SK-N-SH (cell line): Measurements from ENCODE around the gene CEBPG. TPM values are rescaled to one million over a fixed set of nuclear protein-coding genes. Genes with fewer than 3 reads are reported as not detected.

Experiments
- CTCF ChIA-PET: fragments of 300-600, 350-600 bp; formaldehyde crosslinking; extraction: SDS; loops from one replicate; lab custom pipeline; 2021; lab: Yijun Ruan, JAX
- POLR2A ChIA-PET: fragments of 350-600 bp; sonication (Branson Sonifier 250); formaldehyde crosslinking; extraction: SDS; loops from one replicate; lab custom pipeline; 2020; ENCODE audit warnings: antibody characterized with exemption, inconsistent platforms; lab: Yijun Ruan, JAX
- DNase-seq: peaks from one replicate; pipeline ENCODE4 v3.0.0; 2012
- H2AFZ ChIP-seq: fragments of 200-600 bp; sonication (generic); 2 replicates; pipeline ENCODE4 v1.8.1; 2016; ENCODE audit warnings: antibody characterized with exemption, mild to moderate bottlenecking, low read depth
- H3F3A ChIP-seq: fragments of 200-600 bp; sonication (generic); replicated peaks from 2 replicates; pipeline ENCODE3; 2016; ENCODE audit warnings: antibody characterized with exemption, mild to moderate bottlenecking; ENCODE audit not compliant: insufficient read depth
- H3K27ac ChIP-seq, 2 experiments: fragments of 200-500 bp in 1 of 2; fragments of 200-600 bp in 1 of 2; sonication (Bioruptor generic) in 1 of 2; sonication (generic), shearing (Covaris generic) in 1 of 2; 2 replicates each; pipeline versions ENCODE4 v1.5.1 to v1.6.1; 2014 to 2016; ENCODE audit warnings: low read depth in 2 of 2, inconsistent platforms in 1 of 2, low read length in 1 of 2, mild to moderate bottlenecking in 1 of 2, mixed read lengths in 1 of 2
- H3K27me3 ChIP-seq: fragments of 200-600 bp; sonication (generic), shearing (Covaris generic); 2 replicates; pipeline ENCODE4 v1.6.1; 2016; ENCODE audit warnings: mixed run types; ENCODE audit not compliant: insufficient read depth
- H3K36me3 ChIP-seq, 2 experiments: fragments of 200-500 bp in 1 of 2; fragments of 200-600 bp in 1 of 2; sonication (Bioruptor generic) in 1 of 2; sonication (generic) in 1 of 2; replicated peaks in 1 of 2; 2 replicates each; pipeline versions ENCODE3 to v1.5.1; 2014 to 2016; ENCODE audit warnings: low read length in 1 of 2, mild to moderate bottlenecking in 1 of 2; ENCODE audit not compliant: insufficient read depth in 2 of 2, control insufficient read depth in 1 of 2
- H3K4me1 ChIP-seq, 2 experiments: fragments of 200-500 bp in 1 of 2; fragments of 200-600 bp in 1 of 2; sonication (Bioruptor generic) in 1 of 2; sonication (generic), shearing (Covaris generic) in 1 of 2; 2 replicates each; pipeline versions ENCODE4 v1.5.1 to v1.6.1; 2014 to 2016; ENCODE audit warnings: low read depth in 1 of 2, low read length in 1 of 2, mixed run types in 1 of 2; ENCODE audit not compliant: insufficient read depth in 2 of 2, control insufficient read depth in 1 of 2
- H3K4me2 ChIP-seq: fragments of 200-600 bp; sonication (generic), shearing (Covaris generic); 2 replicates; pipeline ENCODE4 v1.6.1; 2017; ENCODE audit warnings: mixed run types
- H3K4me3 ChIP-seq, 2 experiments: fragments of 200-500 bp in 1 of 2; fragments of 200-600 bp in 1 of 2; sonication (Bioruptor generic) in 1 of 2; sonication (generic), shearing (Covaris generic) in 1 of 2; 2 replicates each; pipeline versions ENCODE4 v1.5.1 to v1.8.1; 2014 to 2016; ENCODE audit warnings: low read depth in 2 of 2, inconsistent platforms in 1 of 2, low read length in 1 of 2, mild to moderate bottlenecking in 1 of 2, mixed read lengths in 1 of 2, moderate library complexity in 1 of 2
- H3K79me2 ChIP-seq: fragments of 200-600 bp; sonication (generic); 2 replicates; pipeline ENCODE4 v1.8.1; 2017; ENCODE audit warnings: mild to moderate bottlenecking; ENCODE audit not compliant: insufficient read depth
- H3K9ac ChIP-seq: fragments of 200-600 bp; sonication (generic); 2 replicates; pipeline ENCODE4 v1.6.1; 2017; ENCODE audit warnings: mixed run types
- H3K9me2 ChIP-seq: fragments of 200-600 bp; sonication (generic); 2 replicates; pipeline ENCODE4 v1.6.1; 2017; ENCODE audit warnings: mixed run types
- H3K9me3 ChIP-seq: fragments of 200-600 bp; sonication (generic); 2 replicates; pipeline ENCODE4 v1.6.1; 2017; ENCODE audit warnings: mixed run types, mild to moderate bottlenecking, moderate library complexity
- H4K20me1 ChIP-seq: fragments of 200-600 bp; sonication (generic); 2 replicates; pipeline ENCODE4 v1.6.1; 2017; ENCODE audit warnings: mild to moderate bottlenecking, mixed run types; ENCODE audit not compliant: insufficient read depth
- EP300 ChIP-seq, 2 experiments: IDR thresholded peaks; 2 replicates each; pipeline versions ENCODE4 v1.4.0 to v1.6.1; 2012; ENCODE audit warnings: borderline replicate concordance in 1 of 2, low read depth in 1 of 2, low read length in 1 of 2
- EZH2phosphoT487 ChIP-seq: fragments of 200-600 bp; sonication (generic); IDR thresholded peaks from 2 replicates; pipeline ENCODE4 v1.6.1; 2017; ENCODE audit warnings: low read depth, mixed run types, mild to moderate bottlenecking, antibody characterized with exemption, moderate library complexity, borderline replicate concordance
- FOXJ3 ChIP-seq: sonication (generic); formaldehyde crosslinking; IDR thresholded peaks from 2 replicates; pipeline ENCODE4 v1.5.1; 2020; ENCODE audit warnings: mild to moderate bottlenecking, missing genetic modification reagents
- FOXM1 ChIP-seq: IDR thresholded peaks from 2 replicates; pipeline ENCODE4 v1.4.0; 2012; ENCODE audit warnings: low read depth, mild to moderate bottlenecking
- GABPA ChIP-seq: IDR thresholded peaks from 2 replicates; pipeline ENCODE4 v1.4.0; 2012; ENCODE audit warnings: low read depth, mild to moderate bottlenecking
- JUND ChIP-seq: IDR thresholded peaks from 2 replicates; pipeline ENCODE4 v1.4.0; 2012
- MEF2A ChIP-seq: IDR thresholded peaks from 2 replicates; pipeline ENCODE4 v1.4.0; 2012; ENCODE audit warnings: low read depth, borderline replicate concordance
- MXI1 ChIP-seq: IDR thresholded peaks from 2 replicates; pipeline ENCODE4 v1.6.1; 2012; ENCODE audit warnings: mild to moderate bottlenecking, low read depth, low read length, improper control_type of control experiment
- NFIC ChIP-seq: IDR thresholded peaks from 2 replicates; pipeline ENCODE4 v1.4.0; 2012; ENCODE audit warnings: borderline replicate concordance
- NRF1 ChIP-seq: IDR thresholded peaks from 2 replicates; pipeline ENCODE4 v1.6.1; 2012; ENCODE audit warnings: low read depth, mild to moderate bottlenecking, low read length
- PBX3 ChIP-seq: IDR thresholded peaks from 2 replicates; pipeline ENCODE4; 2012
- RAD21 ChIP-seq: IDR thresholded peaks from 2 replicates; pipeline ENCODE4 v1.6.1; 2012; ENCODE audit warnings: mild to moderate bottlenecking, low read length
- RCOR1 ChIP-seq: fragments of 150-350 bp; IDR thresholded peaks from 2 replicates; pipeline ENCODE4 v1.6.1; 2017; ENCODE audit warnings: antibody characterized with exemption, low read length
- RFX5 ChIP-seq: IDR thresholded peaks from 2 replicates; pipeline ENCODE4 v1.6.1; 2012; ENCODE audit warnings: mild to moderate bottlenecking, improper control_type of control experiment, low read length
- RXRA ChIP-seq: IDR thresholded peaks from 2 replicates; pipeline ENCODE4 v1.4.0; 2012; ENCODE audit warnings: low read depth, mild to moderate bottlenecking, borderline replicate concordance
- SIN3A ChIP-seq: IDR thresholded peaks from 2 replicates; pipeline ENCODE4 v1.6.1; 2012; ENCODE audit warnings: low read depth, mild to moderate bottlenecking, low read length, moderate library complexity, borderline replicate concordance
- SMC3 ChIP-seq: IDR thresholded peaks from 2 replicates; pipeline ENCODE4 v1.6.1; 2012; ENCODE audit warnings: low read depth, low read length, improper control_type of control experiment
- TAF1 ChIP-seq: IDR thresholded peaks from 2 replicates; pipeline ENCODE4 v1.6.1; 2012; ENCODE audit warnings: low read depth, mild to moderate bottlenecking, low read length, moderate library complexity, borderline replicate concordance
- USF1 ChIP-seq: IDR thresholded peaks from 2 replicates; pipeline ENCODE4 v1.4.0; 2012; ENCODE audit warnings: low read depth, borderline replicate concordance
- WGBS: methylation state at CpG from one replicate; pipeline ENCODE4 v1.1.6; 2017; ENCODE audit warnings: low lambda C conversion rate; 5-methylcytosine and 5-hydroxymethylcytosine counted together
- polyA plus RNA-seq, 3 experiments: library from polyadenylated mRNA; depleted of rRNA; stranded (reverse); fragments of >200 nt; gene quantifications; 2 replicates each; pipeline ENCODE4 v1.2.3, GENCODE V29; 2012
- TF ChIP-seq, protein P1 (sequence below): IDR thresholded peaks from 2 replicates; pipeline ENCODE4 v1.6.1; 2012; ENCODE audit warnings: mild to moderate bottlenecking, low read depth, low read length, moderate library complexity

Gene CEBPG
- polyA plus RNA-seq, 1 of the 3 experiments (the other 2 are of a cell fraction): 9.1 TPM

DNA sequence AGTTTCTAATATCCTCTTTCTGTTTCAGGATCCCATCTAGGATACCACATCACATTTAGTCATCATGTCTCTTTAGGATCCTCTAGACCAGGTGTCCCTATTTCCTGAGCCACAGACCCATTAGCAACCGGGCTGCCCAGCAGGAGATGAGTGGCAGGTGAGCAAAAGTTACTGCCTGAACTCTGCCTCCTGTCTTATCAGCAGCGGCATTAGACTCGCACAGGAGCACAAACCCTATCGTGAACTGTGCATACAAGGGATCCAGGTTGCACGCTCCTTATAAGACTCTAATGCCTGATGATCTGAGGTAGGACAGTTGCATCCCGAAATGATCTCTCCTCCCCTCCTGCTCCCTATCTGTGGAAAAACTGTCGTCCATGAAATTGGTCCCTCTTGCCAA is 7.8 kb upstream of the CEBPG start:
- H3K9ac ChIP-seq: no peak overlapping the region
- H2AFZ ChIP-seq: no peak overlapping the region
- no peaks in the 10 kb centered on the region for H3K9me3 ChIP-seq
- H3F3A ChIP-seq: peaks cover 7% of the 10 kb centered on the region
- H3K9me2 ChIP-seq: no peaks in the 10 kb centered on the region
- H3K27me3 ChIP-seq: peaks cover 13% of the 10 kb centered on the region
- no peak for TF ChIP-seq NRF1
- 58% methylated on average over 7 of the region's 7 CpGs for WGBS
- no peaks in the 10 kb centered on the region for H3K79me2 ChIP-seq
- no peaks in the 10 kb centered on the region for H3K4me1 ChIP-seq
- no peaks in the 10 kb centered on the region for H3K36me3 ChIP-seq
- ChIA-PET CTCF (no interaction called here), POLR2A (no interaction called here)
- no peak overlapping the region for H3K4me2 ChIP-seq
- no peaks in the 10 kb centered on the region for H4K20me1 ChIP-seq
- no peak overlapping the region for H3K27ac ChIP-seq
- no peak overlapping the region for H3K4me3 ChIP-seq
- DNase-seq: no peak

GRCh38 chr19:33366127-33366526 is 7.4 kb upstream of the CEBPG start:
- Histone ChIP-seq H3K9me3 (no peaks in the 10 kb centered on the region), H3K27me3 (peaks cover 13% of the 10 kb centered on the region), H3K4me3 (no peak overlapping the region), H3K36me3 (no peaks in the 10 kb centered on the region), H3F3A (peaks cover 7% of the 10 kb centered on the region), H4K20me1 (no peaks in the 10 kb centered on the region), H3K4me1 (no peaks in the 10 kb centered on the region), H2AFZ (no peak overlapping the region), H3K27ac (no peak overlapping the region), H3K79me2 (no peaks in the 10 kb centered on the region), H3K4me2 (no peak overlapping the region), H3K9ac (no peak overlapping the region), H3K9me2 (no peaks in the 10 kb centered on the region)
- 67% methylated on average over 6 of the region's 6 CpGs for WGBS
- POLR2A ChIA-PET: no interaction called here
- TF ChIP-seq PBX3 (no peak), RAD21 (no peak), SIN3A (no peak), EP300 (IDR thresholded peaks at IDR 0.05; ENCODE audit: borderline replicate concordance in 1 of 2, low read depth in 1 of 2, low read length in 1 of 2) (no peak), NFIC (no peak), RXRA (no peak), MEF2A (no peak), RCOR1 (no peak), EZH2phosphoT487 (no peak), RFX5 (no peak), USF1 (no peak), JUND (no peak), GABPA (no peak), FOXJ3 (CRISPR knock-in tag) (no peak), FOXM1 (no peak), SMC3 (no peak), MXI1 (no peak), TAF1 (no peak)
- TF ChIP-seq, protein P1, sequence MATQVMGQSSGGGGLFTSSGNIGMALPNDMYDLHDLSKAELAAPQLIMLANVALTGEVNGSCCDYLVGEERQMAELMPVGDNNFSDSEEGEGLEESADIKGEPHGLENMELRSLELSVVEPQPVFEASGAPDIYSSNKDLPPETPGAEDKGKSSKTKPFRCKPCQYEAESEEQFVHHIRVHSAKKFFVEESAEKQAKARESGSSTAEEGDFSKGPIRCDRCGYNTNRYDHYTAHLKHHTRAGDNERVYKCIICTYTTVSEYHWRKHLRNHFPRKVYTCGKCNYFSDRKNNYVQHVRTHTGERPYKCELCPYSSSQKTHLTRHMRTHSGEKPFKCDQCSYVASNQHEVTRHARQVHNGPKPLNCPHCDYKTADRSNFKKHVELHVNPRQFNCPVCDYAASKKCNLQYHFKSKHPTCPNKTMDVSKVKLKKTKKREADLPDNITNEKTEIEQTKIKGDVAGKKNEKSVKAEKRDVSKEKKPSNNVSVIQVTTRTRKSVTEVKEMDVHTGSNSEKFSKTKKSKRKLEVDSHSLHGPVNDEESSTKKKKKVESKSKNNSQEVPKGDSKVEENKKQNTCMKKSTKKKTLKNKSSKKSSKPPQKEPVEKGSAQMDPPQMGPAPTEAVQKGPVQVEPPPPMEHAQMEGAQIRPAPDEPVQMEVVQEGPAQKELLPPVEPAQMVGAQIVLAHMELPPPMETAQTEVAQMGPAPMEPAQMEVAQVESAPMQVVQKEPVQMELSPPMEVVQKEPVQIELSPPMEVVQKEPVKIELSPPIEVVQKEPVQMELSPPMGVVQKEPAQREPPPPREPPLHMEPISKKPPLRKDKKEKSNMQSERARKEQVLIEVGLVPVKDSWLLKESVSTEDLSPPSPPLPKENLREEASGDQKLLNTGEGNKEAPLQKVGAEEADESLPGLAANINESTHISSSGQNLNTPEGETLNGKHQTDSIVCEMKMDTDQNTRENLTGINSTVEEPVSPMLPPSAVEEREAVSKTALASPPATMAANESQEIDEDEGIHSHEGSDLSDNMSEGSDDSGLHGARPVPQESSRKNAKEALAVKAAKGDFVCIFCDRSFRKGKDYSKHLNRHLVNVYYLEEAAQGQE: no peak
- CTCF ChIA-PET: interaction anchor here (1.0 kb wide), 1 partner anchor 24 kb away, joined by 5 read pairs; no protein-coding TSS in a partner anchor
- no peak for DNase-seq
